HepG2 (cell line): Measurements from ENCODE around the gene RNASE12. TPM values are rescaled to one million over a fixed set of nuclear protein-coding genes. Genes with fewer than 3 reads are reported as not detected.

Source experiments
- AGO2 ChIP-seq: fragments of 200-400 bp; formaldehyde crosslinking; optimal IDR thresholded peaks from 2 replicates; pipeline ENCODE3; 2017; ENCODE audit warnings: mild to moderate bottlenecking, low read depth, low read length, moderate library complexity
- CAMTA2 ChIP-seq: sonication (generic); formaldehyde crosslinking; IDR thresholded peaks from 2 replicates; pipeline ENCODE4 v1.4.0; 2020; ENCODE audit warnings: mild to moderate bottlenecking, missing genetic modification reagents, borderline replicate concordance
- HIVEP1 ChIP-seq: sonication (generic); formaldehyde crosslinking; IDR thresholded peaks from 2 replicates; pipeline ENCODE4 v1.4.0; 2020; ENCODE audit warnings: mild to moderate bottlenecking, missing genetic modification reagents
- HOXA9 ChIP-seq: sonication (generic); formaldehyde crosslinking; IDR thresholded peaks from 2 replicates; pipeline ENCODE4 v1.8.1; 2022; ENCODE audit warnings: missing genetic modification reagents, mild to moderate bottlenecking, moderate library complexity, borderline replicate concordance
- KLF9 ChIP-seq: IDR thresholded peaks from 2 replicates; pipeline ENCODE4 v1.6.1; 2016; ENCODE audit warnings: low read depth
- MIXL1 ChIP-seq: IDR thresholded peaks from 2 replicates; pipeline ENCODE4 v1.6.1; 2016
- NAIF1 ChIP-seq: sonication (generic); formaldehyde crosslinking; IDR thresholded peaks from 2 replicates; pipeline ENCODE4 v1.5.0; 2020; ENCODE audit warnings: mild to moderate bottlenecking, missing genetic modification reagents, borderline replicate concordance
- NBN ChIP-seq: fragments of 450-650 bp; conservative IDR thresholded peaks from 2 replicates; pipeline ENCODE4 v1.6.1; 2017
- NFIC ChIP-seq: IDR thresholded peaks from 2 replicates; pipeline ENCODE4 v1.6.1; 2012; ENCODE audit warnings: mild to moderate bottlenecking, low read length, inconsistent platforms
- SNRNP70 ChIP-seq: fragments of 200-400 bp; formaldehyde crosslinking; IDR thresholded peaks from 2 replicates; pipeline ENCODE4 v1.6.1; 2017; ENCODE audit warnings: mild to moderate bottlenecking, low read depth, low read length, moderate library complexity
- XBP1 ChIP-seq: sonication (generic); formaldehyde crosslinking; IDR thresholded peaks from 2 replicates; pipeline ENCODE4 v1.5.0; 2020; ENCODE audit warnings: missing genetic modification reagents
- ZC3H13 ChIP-seq: sonication (generic); formaldehyde crosslinking; IDR thresholded peaks from 2 replicates; pipeline ENCODE4 v1.8.1; 2023; ENCODE audit warnings: mild to moderate bottlenecking, missing genetic modification reagents, moderate library complexity
- ZNF251 ChIP-seq: sonication (generic); formaldehyde crosslinking; IDR thresholded peaks from 2 replicates; pipeline ENCODE4 v1.9.0; 2021; ENCODE audit warnings: mild to moderate bottlenecking, missing genetic modification reagents
- ZNF484 ChIP-seq: sonication (generic); formaldehyde crosslinking; IDR thresholded peaks from 2 replicates; pipeline ENCODE4 v1.5.1; 2020; ENCODE audit warnings: mild to moderate bottlenecking, low read depth, missing genetic modification reagents, borderline replicate concordance
- ZNF850 ChIP-seq: sonication (generic); formaldehyde crosslinking; conservative IDR thresholded peaks from 2 replicates; pipeline ENCODE4 v1.9.0; 2021; ENCODE audit warnings: mild to moderate bottlenecking, missing genetic modification reagents
- polyA plus RNA-seq, 8 experiments: library from polyadenylated mRNA; depleted of rRNA in 3 of 8; stranded (reverse) in 7 of 8; unstranded in 1 of 8; fragments of >200 nt; fragmentation: Illumina TruSeq in 4 of 8; extraction: Trizol in 4 of 8; gene quantifications; 2 replicates each; pipeline versions ENCODE4 v1.2.1 to v1.2.3, GENCODE V29; 2011 to 2016; ENCODE audit warnings: low read depth in 4 of 8, missing spikeins in 1 of 8, mixed read lengths in 1 of 8; ENCODE audit not compliant: insufficient read depth in 1 of 8
- total RNA-seq, 5 experiments: library from RNA; depleted of rRNA; stranded (reverse); fragments of >200 nt; fragmentation: Illumina TruSeq; extraction: Trizol; gene quantifications; 2 replicates each; pipeline ENCODE4 v1.2.3, GENCODE V29; 2016; ENCODE audit warnings: low read depth in 1 of 5
- TF ChIP-seq, protein P1 (sequence below): sonication (generic); formaldehyde crosslinking; IDR thresholded peaks from 2 replicates; pipeline ENCODE4 v1.9.0; 2022; ENCODE audit warnings: low read depth, missing genetic modification reagents
- TF ChIP-seq, protein P2 (sequence below): sonication (generic); formaldehyde crosslinking; IDR thresholded peaks from 2 replicates; pipeline ENCODE4 v1.8.1; 2022; ENCODE audit warnings: low read depth, mild to moderate bottlenecking, missing genetic modification reagents
- TF ChIP-seq, protein P3 (sequence below): sonication (generic); formaldehyde crosslinking; IDR thresholded peaks from 2 replicates; pipeline ENCODE4 v1.8.0; 2022; ENCODE audit warnings: low read depth, missing genetic modification reagents
- TF ChIP-seq, protein P4 (sequence below): IDR thresholded peaks from 2 replicates; pipeline ENCODE4 v1.6.1; 2012; ENCODE audit warnings: inconsistent platforms
- TF ChIP-seq, protein P5 (sequence below): IDR thresholded peaks from 2 replicates; pipeline ENCODE4 v1.6.1; 2012; ENCODE audit warnings: low read length, improper control_type of control experiment

The RNASE12 gene
- total and polyA plus RNA-seq, 2 of the 13 experiments (the other 11 are each of a cell fraction or from before 2014, with no cell fraction given) = not detected

DNA sequence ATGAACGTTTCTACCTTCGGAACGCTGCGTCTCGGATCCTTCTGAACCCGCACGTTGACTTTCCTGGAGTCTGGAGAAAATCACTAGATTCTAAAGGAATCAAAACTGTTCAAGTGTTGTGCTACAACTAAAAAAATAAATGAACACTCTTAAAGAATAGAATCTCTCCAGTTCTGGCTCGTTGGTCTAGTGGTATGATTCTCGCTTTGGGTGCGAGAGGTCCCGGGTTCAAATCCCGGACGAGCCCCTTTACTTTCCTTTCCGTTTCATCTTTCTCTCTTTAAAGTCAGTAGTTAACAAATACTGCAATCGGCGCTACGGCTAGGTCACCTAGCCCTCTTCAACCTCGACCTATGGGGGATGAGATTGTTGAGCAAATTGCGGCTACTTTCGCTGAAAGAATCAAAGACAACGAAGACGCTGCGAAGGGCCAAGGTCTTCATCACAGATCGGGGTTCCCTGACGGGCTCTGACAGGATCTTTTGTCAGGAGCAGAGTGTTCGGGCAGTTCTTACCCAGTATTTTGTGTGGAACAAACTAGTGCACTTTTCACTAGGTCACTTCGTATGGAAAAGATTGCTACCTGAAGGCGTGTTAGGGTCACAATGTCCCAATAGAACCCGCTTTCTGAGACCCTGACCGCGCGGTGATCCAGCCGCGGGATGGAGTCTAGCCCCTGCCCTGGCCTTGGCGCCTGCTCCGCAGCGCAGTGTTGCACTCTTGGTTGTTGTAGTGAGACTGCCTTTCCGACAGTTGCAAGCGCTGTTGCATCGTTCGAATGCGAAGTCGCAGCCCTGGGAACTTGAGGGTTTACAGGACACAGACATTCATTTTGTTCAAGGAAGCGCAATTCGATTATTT lies 41.9 kb upstream of the RNASE12 start (continued):
- TF ChIP-seq, protein P1, sequence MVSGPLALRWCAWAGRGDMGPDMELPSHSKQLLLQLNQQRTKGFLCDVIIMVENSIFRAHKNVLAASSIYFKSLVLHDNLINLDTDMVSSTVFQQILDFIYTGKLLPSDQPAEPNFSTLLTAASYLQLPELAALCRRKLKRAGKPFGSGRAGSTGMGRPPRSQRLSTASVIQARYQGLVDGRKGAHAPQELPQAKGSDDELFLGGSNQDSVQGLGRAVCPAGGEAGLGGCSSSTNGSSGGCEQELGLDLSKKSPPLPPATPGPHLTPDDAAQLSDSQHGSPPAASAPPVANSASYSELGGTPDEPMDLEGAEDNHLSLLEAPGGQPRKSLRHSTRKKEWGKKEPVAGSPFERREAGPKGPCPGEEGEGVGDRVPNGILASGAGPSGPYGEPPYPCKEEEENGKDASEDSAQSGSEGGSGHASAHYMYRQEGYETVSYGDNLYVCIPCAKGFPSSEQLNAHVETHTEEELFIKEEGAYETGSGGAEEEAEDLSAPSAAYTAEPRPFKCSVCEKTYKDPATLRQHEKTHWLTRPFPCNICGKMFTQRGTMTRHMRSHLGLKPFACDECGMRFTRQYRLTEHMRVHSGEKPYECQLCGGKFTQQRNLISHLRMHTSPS (CRISPR knock-in tag) = no peak
- TF ChIP-seq HIVEP1 (CRISPR knock-in tag) (no peak), SNRNP70 (no peak), MIXL1 (CRISPR knock-in tag) (peak; percentile 87), ZC3H13 (CRISPR knock-in tag) (no peak), KLF9 (no peak; the same call in 1 of the 2 replicates), NBN (no peak), XBP1 (CRISPR knock-in tag) (no peak), ZNF251 (no peak), NAIF1 (peak; percentile 86), NFIC (no peak; the same call in 1 of the 2 replicates), CAMTA2 (CRISPR knock-in tag) (no peak), AGO2 (no peak), ZNF484 (no peak), ZNF850 (CRISPR knock-in tag) (no peak), HOXA9 (CRISPR knock-in tag) (no peak)
- TF ChIP-seq, protein P2, sequence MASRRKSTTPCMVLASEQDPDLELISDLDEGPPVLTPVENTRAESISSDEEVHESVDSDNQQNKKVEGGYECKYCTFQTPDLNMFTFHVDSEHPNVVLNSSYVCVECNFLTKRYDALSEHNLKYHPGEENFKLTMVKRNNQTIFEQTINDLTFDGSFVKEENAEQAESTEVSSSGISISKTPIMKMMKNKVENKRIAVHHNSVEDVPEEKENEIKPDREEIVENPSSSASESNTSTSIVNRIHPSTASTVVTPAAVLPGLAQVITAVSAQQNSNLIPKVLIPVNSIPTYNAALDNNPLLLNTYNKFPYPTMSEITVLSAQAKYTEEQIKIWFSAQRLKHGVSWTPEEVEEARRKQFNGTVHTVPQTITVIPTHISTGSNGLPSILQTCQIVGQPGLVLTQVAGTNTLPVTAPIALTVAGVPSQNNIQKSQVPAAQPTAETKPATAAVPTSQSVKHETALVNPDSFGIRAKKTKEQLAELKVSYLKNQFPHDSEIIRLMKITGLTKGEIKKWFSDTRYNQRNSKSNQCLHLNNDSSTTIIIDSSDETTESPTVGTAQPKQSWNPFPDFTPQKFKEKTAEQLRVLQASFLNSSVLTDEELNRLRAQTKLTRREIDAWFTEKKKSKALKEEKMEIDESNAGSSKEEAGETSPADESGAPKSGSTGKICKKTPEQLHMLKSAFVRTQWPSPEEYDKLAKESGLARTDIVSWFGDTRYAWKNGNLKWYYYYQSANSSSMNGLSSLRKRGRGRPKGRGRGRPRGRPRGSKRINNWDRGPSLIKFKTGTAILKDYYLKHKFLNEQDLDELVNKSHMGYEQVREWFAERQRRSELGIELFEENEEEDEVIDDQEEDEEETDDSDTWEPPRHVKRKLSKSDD = no peak
- TF ChIP-seq, protein P3, sequence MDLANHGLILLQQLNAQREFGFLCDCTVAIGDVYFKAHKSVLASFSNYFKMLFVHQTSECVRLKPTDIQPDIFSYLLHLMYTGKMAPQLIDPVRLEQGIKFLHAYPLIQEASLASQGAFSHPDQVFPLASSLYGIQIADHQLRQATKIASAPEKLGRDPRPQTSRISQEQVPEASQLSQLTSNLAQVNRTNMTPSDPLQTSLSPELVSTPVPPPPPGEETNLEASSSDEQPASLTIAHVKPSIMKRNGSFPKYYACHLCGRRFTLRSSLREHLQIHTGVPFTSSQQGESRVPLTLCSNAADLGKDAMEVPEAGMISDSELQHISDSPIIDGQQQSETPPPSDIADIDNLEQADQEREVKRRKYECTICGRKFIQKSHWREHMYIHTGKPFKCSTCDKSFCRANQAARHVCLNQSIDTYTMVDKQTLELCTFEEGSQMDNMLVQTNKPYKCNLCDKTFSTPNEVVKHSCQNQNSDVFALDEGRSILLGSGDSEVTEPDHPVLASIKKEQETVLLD (CRISPR knock-in tag) = no peak
- TF ChIP-seq, protein P4, sequence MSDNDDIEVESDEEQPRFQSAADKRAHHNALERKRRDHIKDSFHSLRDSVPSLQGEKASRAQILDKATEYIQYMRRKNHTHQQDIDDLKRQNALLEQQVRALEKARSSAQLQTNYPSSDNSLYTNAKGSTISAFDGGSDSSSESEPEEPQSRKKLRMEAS = no peak
- TF ChIP-seq, protein P5, sequence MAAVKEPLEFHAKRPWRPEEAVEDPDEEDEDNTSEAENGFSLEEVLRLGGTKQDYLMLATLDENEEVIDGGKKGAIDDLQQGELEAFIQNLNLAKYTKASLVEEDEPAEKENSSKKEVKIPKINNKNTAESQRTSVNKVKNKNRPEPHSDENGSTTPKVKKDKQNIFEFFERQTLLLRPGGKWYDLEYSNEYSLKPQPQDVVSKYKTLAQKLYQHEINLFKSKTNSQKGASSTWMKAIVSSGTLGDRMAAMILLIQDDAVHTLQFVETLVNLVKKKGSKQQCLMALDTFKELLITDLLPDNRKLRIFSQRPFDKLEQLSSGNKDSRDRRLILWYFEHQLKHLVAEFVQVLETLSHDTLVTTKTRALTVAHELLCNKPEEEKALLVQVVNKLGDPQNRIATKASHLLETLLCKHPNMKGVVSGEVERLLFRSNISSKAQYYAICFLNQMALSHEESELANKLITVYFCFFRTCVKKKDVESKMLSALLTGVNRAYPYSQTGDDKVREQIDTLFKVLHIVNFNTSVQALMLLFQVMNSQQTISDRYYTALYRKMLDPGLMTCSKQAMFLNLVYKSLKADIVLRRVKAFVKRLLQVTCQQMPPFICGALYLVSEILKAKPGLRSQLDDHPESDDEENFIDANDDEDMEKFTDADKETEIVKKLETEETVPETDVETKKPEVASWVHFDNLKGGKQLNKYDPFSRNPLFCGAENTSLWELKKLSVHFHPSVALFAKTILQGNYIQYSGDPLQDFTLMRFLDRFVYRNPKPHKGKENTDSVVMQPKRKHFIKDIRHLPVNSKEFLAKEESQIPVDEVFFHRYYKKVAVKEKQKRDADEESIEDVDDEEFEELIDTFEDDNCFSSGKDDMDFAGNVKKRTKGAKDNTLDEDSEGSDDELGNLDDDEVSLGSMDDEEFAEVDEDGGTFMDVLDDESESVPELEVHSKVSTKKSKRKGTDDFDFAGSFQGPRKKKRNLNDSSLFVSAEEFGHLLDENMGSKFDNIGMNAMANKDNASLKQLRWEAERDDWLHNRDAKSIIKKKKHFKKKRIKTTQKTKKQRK = no peak
